ENCODE measurements around the gene CNTN2.

CNTN2 gene

GRCh38 chr1:205071801-205072200, 28.8 kb downstream of the CNTN2 start:
- Histone ChIP-seq H3K27me3 (replicated peaks) (no peaks in the 10 kb centered on the region), H3K4me3 (ENCODE audit: low read depth, low read length) (no peak overlapping the region), H3K36me3 (replicated peaks) (no peaks in the 10 kb centered on the region), H3K27ac (no peak overlapping the region)
- DNase-seq, result no peak
- in situ Hi-C loops (cut with HindIII; ENCODE audit: low pct_ligation_motif_present, low sequenced_read_pairs), result no loop called here
- TF ChIP-seq, protein P1, sequence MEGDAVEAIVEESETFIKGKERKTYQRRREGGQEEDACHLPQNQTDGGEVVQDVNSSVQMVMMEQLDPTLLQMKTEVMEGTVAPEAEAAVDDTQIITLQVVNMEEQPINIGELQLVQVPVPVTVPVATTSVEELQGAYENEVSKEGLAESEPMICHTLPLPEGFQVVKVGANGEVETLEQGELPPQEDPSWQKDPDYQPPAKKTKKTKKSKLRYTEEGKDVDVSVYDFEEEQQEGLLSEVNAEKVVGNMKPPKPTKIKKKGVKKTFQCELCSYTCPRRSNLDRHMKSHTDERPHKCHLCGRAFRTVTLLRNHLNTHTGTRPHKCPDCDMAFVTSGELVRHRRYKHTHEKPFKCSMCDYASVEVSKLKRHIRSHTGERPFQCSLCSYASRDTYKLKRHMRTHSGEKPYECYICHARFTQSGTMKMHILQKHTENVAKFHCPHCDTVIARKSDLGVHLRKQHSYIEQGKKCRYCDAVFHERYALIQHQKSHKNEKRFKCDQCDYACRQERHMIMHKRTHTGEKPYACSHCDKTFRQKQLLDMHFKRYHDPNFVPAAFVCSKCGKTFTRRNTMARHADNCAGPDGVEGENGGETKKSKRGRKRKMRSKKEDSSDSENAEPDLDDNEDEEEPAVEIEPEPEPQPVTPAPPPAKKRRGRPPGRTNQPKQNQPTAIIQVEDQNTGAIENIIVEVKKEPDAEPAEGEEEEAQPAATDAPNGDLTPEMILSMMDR (IDR thresholded peaks at IDR 0.05; ENCODE audit: low read depth, low read length, missing control alignments), result no peak

DNA sequence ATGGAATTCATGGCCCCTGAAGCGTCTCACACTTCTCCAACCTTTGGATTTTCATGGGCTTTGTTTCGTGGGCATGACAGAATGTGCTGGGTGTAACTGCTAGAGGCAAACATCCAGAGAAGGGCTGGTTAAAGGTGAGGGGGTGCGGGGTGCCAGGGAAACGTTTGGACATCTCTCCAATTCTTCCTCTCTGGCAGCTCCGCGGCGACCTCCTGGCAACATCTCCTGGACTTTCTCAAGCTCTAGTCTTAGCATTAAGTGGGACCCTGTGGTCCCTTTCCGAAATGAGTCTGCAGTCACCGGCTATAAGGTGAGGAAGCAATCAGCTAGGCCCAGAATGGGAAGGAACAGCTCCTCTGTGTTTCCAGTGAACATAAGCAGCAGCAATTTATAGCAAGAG, 29.3 kb downstream of the CNTN2 start:
- no peaks in the 10 kb centered on the region for H3K36me3 ChIP-seq (replicated peaks)
- in situ Hi-C loops (cut with HindIII; ENCODE audit: low pct_ligation_motif_present, low sequenced_read_pairs), result no loop called here
- H3K27me3 ChIP-seq (replicated peaks), result no peaks in the 10 kb centered on the region
- H3K4me3 ChIP-seq (ENCODE audit: low read depth, low read length), result no peak overlapping the region
- TF ChIP-seq, protein P1 (IDR thresholded peaks at IDR 0.05; ENCODE audit: low read depth, low read length, missing control alignments), result no peak
- no peak overlapping the region for H3K27ac ChIP-seq
- no peak for DNase-seq

DNA sequence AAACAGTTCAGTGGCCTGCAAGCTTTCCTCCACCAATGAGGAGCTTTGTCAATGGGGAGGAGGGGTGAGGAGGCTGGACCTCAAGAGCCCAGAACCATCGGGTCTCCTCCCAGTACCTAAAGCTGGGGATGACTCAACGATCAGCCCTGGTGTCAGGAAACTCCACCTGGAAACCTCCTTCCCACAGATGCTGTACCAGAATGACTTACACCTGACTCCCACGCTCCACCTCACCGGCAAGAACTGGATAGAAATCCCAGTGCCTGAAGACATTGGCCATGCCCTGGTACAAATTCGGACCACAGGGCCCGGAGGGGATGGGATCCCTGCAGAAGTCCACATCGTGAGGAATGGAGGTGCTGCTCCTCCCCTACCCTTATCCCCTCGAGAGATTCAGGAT, 29.9 kb downstream of the CNTN2 start:
- TF ChIP-seq, protein P1 (IDR thresholded peaks at IDR 0.05; ENCODE audit: low read depth, low read length, missing control alignments), result no peak
- Histone ChIP-seq H3K4me3 (ENCODE audit: low read depth, low read length) (no peak overlapping the region), H3K36me3 (replicated peaks) (no peaks in the 10 kb centered on the region), H3K27me3 (replicated peaks) (no peaks in the 10 kb centered on the region), H3K27ac (no peak overlapping the region)
- in situ Hi-C loops (cut with HindIII; ENCODE audit: low pct_ligation_motif_present, low sequenced_read_pairs), result no loop called here
- DNase-seq, result no peak

DNA sequence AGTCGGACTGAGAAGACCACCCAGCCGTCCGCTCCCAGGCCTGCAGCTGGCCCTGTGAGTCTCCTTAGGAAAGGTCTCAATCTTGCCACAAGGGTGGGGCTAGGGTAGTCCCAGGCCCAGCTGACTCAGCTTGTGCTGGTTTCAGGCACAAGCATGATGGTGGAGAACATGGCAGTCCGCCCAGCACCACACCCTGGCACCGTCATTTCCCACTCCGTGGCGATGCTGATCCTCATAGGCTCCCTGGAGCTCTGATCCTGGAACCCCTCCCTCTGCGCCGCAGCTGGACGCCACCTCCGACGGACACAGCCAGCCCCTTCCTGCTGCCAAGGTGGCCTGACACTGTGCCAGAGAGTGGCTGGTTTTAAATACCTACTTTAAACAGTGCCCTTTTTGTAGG, 30.5 kb downstream of the CNTN2 start:
- Histone ChIP-seq H3K4me3 (ENCODE audit: low read depth, low read length) (no peak overlapping the region), H3K27ac (no peak overlapping the region), H3K36me3 (replicated peaks) (no peaks in the 10 kb centered on the region), H3K27me3 (replicated peaks) (no peaks in the 10 kb centered on the region)
- DNase-seq, result no peak
- in situ Hi-C loops (cut with HindIII; ENCODE audit: low pct_ligation_motif_present, low sequenced_read_pairs), result no loop called here
- TF ChIP-seq, protein P1 (IDR thresholded peaks at IDR 0.05; ENCODE audit: low read depth, low read length, missing control alignments), result no peak

GRCh38 chr1:205074084-205074483, 31.1 kb downstream of the CNTN2 start:
- in situ Hi-C loops (cut with HindIII; ENCODE audit: low pct_ligation_motif_present, low sequenced_read_pairs), result no loop called here
- TF ChIP-seq, protein P1 (IDR thresholded peaks at IDR 0.05; ENCODE audit: low read depth, low read length, missing control alignments), result no peak

GRCh38 chr1:205074513-205074912, 31.5 kb downstream of the CNTN2 start:
- in situ Hi-C loops (cut with HindIII; ENCODE audit: low pct_ligation_motif_present, low sequenced_read_pairs), result no loop called here
- TF ChIP-seq, protein P1 (IDR thresholded peaks at IDR 0.05; ENCODE audit: low read depth, low read length, missing control alignments), result no peak
- no peak for DNase-seq

More at GRCh38 chr1:205074084-205074483, 31.1 kb downstream of the CNTN2 start:
- no peak for DNase-seq
- no peaks in the 10 kb centered on the region for H3K27me3 ChIP-seq (replicated peaks)
- H3K27ac ChIP-seq, result no peak overlapping the region
- no peak overlapping the region for H3K4me3 ChIP-seq (ENCODE audit: low read depth, low read length)
- no peaks in the 10 kb centered on the region for H3K36me3 ChIP-seq (replicated peaks)

More at GRCh38 chr1:205074513-205074912, 31.5 kb downstream of the CNTN2 start:
- Histone ChIP-seq H3K27ac (no peak overlapping the region), H3K36me3 (replicated peaks) (no peaks in the 10 kb centered on the region), H3K4me3 (ENCODE audit: low read depth, low read length) (no peak overlapping the region), H3K27me3 (replicated peaks) (no peaks in the 10 kb centered on the region)
